ENCODE results near the gene ZFR. TPM values are rescaled to one million over a fixed set of nuclear protein-coding genes. Genes with fewer than 3 reads are reported as not detected.

The ZFR gene
- total RNA-seq, 1 experiment from 2014 or later = 85.1 TPM

- POLR2A ChIA-PET (ENCODE audit: unreplicated experiment) = interaction anchor here (0.6 kb wide), 1 partner anchor 224 kb away, joined by 5 read pairs; no protein-coding TSS in a partner anchor
- H3K36me3 ChIP-seq (ENCODE audit: low read depth, low read length) = 0 out of 2 replicates have a peak, but pooled peaks cover 4% of the 10 kb centered on the region
These were observed 136.8 kb downstream of the ZFR start for GRCh38 chr5:32307769-32308194.

GRCh38 chr5:32304622-32305021, 139.9 kb downstream of the ZFR start:
- H3K9me3 ChIP-seq (ENCODE audit: low read length) = no peaks in the 10 kb centered on the region
- peaks cover 6% of the 10 kb centered on the region; the same call in 1 of the 2 replicates for H4K20me1 ChIP-seq (ENCODE audit: low read length)
- H3K4me2 ChIP-seq (ENCODE audit: low read length) = no peak overlapping the region
- H3K27me3 ChIP-seq (ENCODE audit: low read length) = no peaks in the 10 kb centered on the region
- CTCF ChIA-PET = no interaction called here
- H3K36me3 ChIP-seq (ENCODE audit: low read depth, low read length) = 0 out of 2 replicates have a peak, but pooled peaks cover 4% of the 10 kb centered on the region
- no TSS peak for BruUV-seq (replicated peaks)
- H3K9me2 ChIP-seq (replicated peaks; ENCODE audit: low read length) = no peaks in the 10 kb centered on the region
- no peaks in the 10 kb centered on the region for H3K4me1 ChIP-seq (ENCODE audit: insufficient read depth, low read length)
- no peak for ATAC-seq
- TF ChIP-seq CTCF (conservative IDR thresholded peaks at IDR 0.05; ENCODE audit: low read depth, low read length) = no peak
- no peak for TF ChIP-seq EZH2 (IDR thresholded peaks at IDR 0.05; ENCODE audit: low read length, unreplicated experiment)
- TF ChIP-seq EZH2phosphoT487 (IDR thresholded peaks at IDR 0.05; ENCODE audit: borderline replicate concordance, low read length) = no peak
- intact Hi-C loops (cut with micrococcal nuclease) = no loop called here
- H3F3A ChIP-seq (ENCODE audit: low read length, unreplicated experiment) = no peaks in the 10 kb centered on the region
- H3K4me3 ChIP-seq (ENCODE audit: low read length) = no peak overlapping the region
- no peak overlapping the region for H3K9ac ChIP-seq (ENCODE audit: low read length)
- no peak overlapping the region for H3K27ac ChIP-seq (ENCODE audit: low read length)
- no peak for DNase-seq
- H2AFZ ChIP-seq (ENCODE audit: low read length) = no peak overlapping the region
- POLR2A ChIA-PET (ENCODE audit: unreplicated experiment) = no interaction called here
- H3K79me2 ChIP-seq (ENCODE audit: low read length) = peaks cover 97% of the 10 kb centered on the region

More at GRCh38 chr5:32307769-32308194, 136.8 kb downstream of the ZFR start:
- no peaks in the 10 kb centered on the region for H3F3A ChIP-seq (ENCODE audit: low read length, unreplicated experiment)
- peaks cover 9% of the 10 kb centered on the region; the same call in 1 of the 2 replicates for H3K4me1 ChIP-seq (ENCODE audit: insufficient read depth, low read length)
- H3K4me3 ChIP-seq (ENCODE audit: low read length) = no peak overlapping the region
- TF ChIP-seq EZH2 (IDR thresholded peaks at IDR 0.05; ENCODE audit: low read length, unreplicated experiment) = no peak
- TF ChIP-seq EZH2phosphoT487 (IDR thresholded peaks at IDR 0.05; ENCODE audit: borderline replicate concordance, low read length) = no peak
- no peak for TF ChIP-seq CTCF (conservative IDR thresholded peaks at IDR 0.05; ENCODE audit: low read depth, low read length)
- H3K27me3 ChIP-seq (ENCODE audit: low read length) = no peaks in the 10 kb centered on the region
- CTCF ChIA-PET = no interaction called here
- intact Hi-C loops (cut with micrococcal nuclease) = no loop called here
- ATAC-seq = no peak
- H3K4me2 ChIP-seq (ENCODE audit: low read length) = no peak overlapping the region
- no peak overlapping the region for H3K9ac ChIP-seq (ENCODE audit: low read length)
- no peak for DNase-seq
- no peaks in the 10 kb centered on the region for H3K9me2 ChIP-seq (replicated peaks; ENCODE audit: low read length)
- H2AFZ ChIP-seq (ENCODE audit: low read length) = no peak overlapping the region
- H4K20me1 ChIP-seq (ENCODE audit: low read length) = peaks cover 9% of the 10 kb centered on the region
- H3K79me2 ChIP-seq (ENCODE audit: low read length) = peaks cover 97% of the 10 kb centered on the region
- no TSS peak for BruUV-seq (replicated peaks)
- no peak overlapping the region for H3K27ac ChIP-seq (ENCODE audit: low read length)
- H3K9me3 ChIP-seq (ENCODE audit: low read length) = no peaks in the 10 kb centered on the region

Small RNA genes within 50 kb of the gene (microRNA-seq; reads per million reads assigned to microRNA genes)
- 5.0 reads per million, percentile 22 among the genes with 10 or more reads in this experiment for gene MIR579 (ENCODE audit: unreplicated experiment)

Other genes starting within 250 kb of the ZFR start
- gene MTMR12, start 131.8 kb downstream of the ZFR start, total RNA-seq (2014; rRNA removed) = 14.5 and 16.0 TPM in 2 replicates
- gene SUB1, start 140.8 kb upstream of the ZFR start, total RNA-seq (2014; rRNA removed) = 185 and 189 TPM in 2 replicates